Osteoblast (primary cell): ENCODE measurements around the gene OXCT2. TPM values are rescaled to one million over a fixed set of nuclear protein-coding genes. Genes with fewer than 3 reads are reported as not detected.
"Not testable (repeated sequence)": the region's sequence is repeated elsewhere in the genome, so short reads cannot be mapped to it uniquely, and the experiment has no call there.

Experiments
- DNase-seq: peaks from one replicate; pipeline ENCODE4 v3.0.0; 2011; ENCODE audit warnings: low spot score, mixed read lengths; ENCODE audit not compliant: insufficient read length; ENCODE audit errors: missing footprints
- H2AFZ ChIP-seq: 2 replicates; pipeline ENCODE4 v1.6.0; 2011; ENCODE audit warnings: mild to moderate bottlenecking, low read length
- H3K27ac ChIP-seq: 2 replicates; pipeline ENCODE4 v1.5.1; 2011; ENCODE audit warnings: mild to moderate bottlenecking, low read depth, low read length, moderate library complexity
- H3K27me3 ChIP-seq: 2 replicates; pipeline ENCODE4 v1.6.0; 2012; ENCODE audit warnings: mild to moderate bottlenecking, control low read depth, inconsistent platforms, low read length, moderate library complexity; ENCODE audit not compliant: insufficient read depth
- H3K36me3 ChIP-seq: 2 replicates; pipeline ENCODE4 v1.5.1; 2011; ENCODE audit warnings: mild to moderate bottlenecking, low read length, control low read depth, moderate library complexity; ENCODE audit not compliant: insufficient read depth
- H3K4me1 ChIP-seq: 2 replicates; pipeline ENCODE4 v1.5.1; 2011; ENCODE audit warnings: mild to moderate bottlenecking, low read length, control low read depth, moderate library complexity; ENCODE audit not compliant: insufficient read depth
- H3K4me2 ChIP-seq: 2 replicates; pipeline ENCODE4 v1.6.0; 2011; ENCODE audit warnings: mild to moderate bottlenecking, low read length; ENCODE audit not compliant: insufficient read depth
- H3K4me3 ChIP-seq: fragments of 200-600 bp; sonication (generic); 3 replicates; pipeline ENCODE4 v1.5.1; 2012; ENCODE audit warnings: mild to moderate bottlenecking, low read length, inconsistent platforms; ENCODE audit not compliant: insufficient read depth
- H3K79me2 ChIP-seq: 2 replicates; pipeline ENCODE4 v1.6.0; 2012; ENCODE audit warnings: mild to moderate bottlenecking, low read length, control low read depth, inconsistent platforms; ENCODE audit not compliant: insufficient read depth
- H3K9me3 ChIP-seq: 2 replicates; pipeline ENCODE4 v1.5.1; 2011; ENCODE audit warnings: low read depth, low read length, control low read depth
- H4K20me1 ChIP-seq: 2 replicates; pipeline ENCODE4 v1.6.0; 2012; ENCODE audit warnings: mild to moderate bottlenecking, low read length, control low read depth; ENCODE audit not compliant: insufficient read depth
- total RNA-seq: library from RNA; depleted of rRNA; stranded (reverse); fragments of >200 nt; gene quantifications from 2 replicates; pipeline ENCODE4 v1.2.3, GENCODE V29; 2012
- TF ChIP-seq, protein P1 (sequence below): IDR thresholded peaks from 2 replicates; pipeline ENCODE4 v1.5.1; 2011; ENCODE audit warnings: mild to moderate bottlenecking, low read depth, low read length, moderate library complexity; ENCODE audit errors: extremely low read depth

OXCT2 gene
- total RNA-seq, 1 donor = 1.1 TPM

DNA sequence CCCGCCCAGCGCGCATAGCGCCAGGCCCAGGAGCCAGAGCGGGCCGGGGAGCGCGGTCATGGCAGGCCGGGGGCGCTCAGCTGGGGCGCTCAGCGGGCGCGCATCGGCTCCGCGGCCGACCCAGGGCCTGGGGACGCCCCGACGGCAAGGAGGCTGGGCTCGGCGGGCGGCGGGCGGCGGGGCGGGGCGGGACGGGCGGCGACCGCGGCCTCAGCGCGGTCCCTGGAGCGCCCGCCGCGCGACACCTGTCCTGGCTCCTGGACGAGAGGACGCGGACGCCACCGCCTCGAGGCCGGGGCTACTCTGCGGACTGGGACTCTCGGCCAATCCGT lies 17.2 kb upstream of the OXCT2 start:
- Histone ChIP-seq H3K4me3 (no peak overlapping the region), H4K20me1 (no peaks in the 10 kb centered on the region), H3K36me3 (no peaks in the 10 kb centered on the region), H3K4me1 (peaks cover 6% of the 10 kb centered on the region), H3K27me3 (peaks cover 44% of the 10 kb centered on the region), H3K4me2 (peak overlapping the region; percentile 43), H3K27ac (no peak overlapping the region), H3K9me3 (no peaks in the 10 kb centered on the region), H3K79me2 (no peaks in the 10 kb centered on the region), H2AFZ (no peak overlapping the region)
- DNase-seq = peak; percentile 81
- TF ChIP-seq, protein P1, sequence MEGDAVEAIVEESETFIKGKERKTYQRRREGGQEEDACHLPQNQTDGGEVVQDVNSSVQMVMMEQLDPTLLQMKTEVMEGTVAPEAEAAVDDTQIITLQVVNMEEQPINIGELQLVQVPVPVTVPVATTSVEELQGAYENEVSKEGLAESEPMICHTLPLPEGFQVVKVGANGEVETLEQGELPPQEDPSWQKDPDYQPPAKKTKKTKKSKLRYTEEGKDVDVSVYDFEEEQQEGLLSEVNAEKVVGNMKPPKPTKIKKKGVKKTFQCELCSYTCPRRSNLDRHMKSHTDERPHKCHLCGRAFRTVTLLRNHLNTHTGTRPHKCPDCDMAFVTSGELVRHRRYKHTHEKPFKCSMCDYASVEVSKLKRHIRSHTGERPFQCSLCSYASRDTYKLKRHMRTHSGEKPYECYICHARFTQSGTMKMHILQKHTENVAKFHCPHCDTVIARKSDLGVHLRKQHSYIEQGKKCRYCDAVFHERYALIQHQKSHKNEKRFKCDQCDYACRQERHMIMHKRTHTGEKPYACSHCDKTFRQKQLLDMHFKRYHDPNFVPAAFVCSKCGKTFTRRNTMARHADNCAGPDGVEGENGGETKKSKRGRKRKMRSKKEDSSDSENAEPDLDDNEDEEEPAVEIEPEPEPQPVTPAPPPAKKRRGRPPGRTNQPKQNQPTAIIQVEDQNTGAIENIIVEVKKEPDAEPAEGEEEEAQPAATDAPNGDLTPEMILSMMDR = no peak

DNA sequence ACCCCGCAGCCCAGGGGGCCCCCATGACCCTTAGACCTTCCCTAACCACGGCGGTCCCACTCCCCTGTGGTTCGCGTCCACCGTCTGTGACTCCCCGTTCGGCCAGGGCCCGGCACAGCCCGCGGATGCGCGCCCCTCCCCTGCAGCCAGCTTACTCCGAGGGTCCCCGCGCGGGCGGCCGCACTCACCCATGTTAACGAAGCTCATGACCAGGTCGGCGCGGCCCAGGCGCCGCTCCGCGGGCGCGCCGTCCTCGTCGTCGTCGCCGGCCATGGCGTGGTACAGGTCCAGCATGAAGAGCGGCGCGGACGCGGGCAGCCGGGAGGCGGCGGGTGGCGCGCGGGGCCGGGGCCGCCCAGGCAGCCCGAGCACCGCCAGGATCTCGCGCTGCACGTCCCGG lies 16.8 kb upstream of the OXCT2 start:
- H3K27me3 ChIP-seq = peaks cover 44% of the 10 kb centered on the region
- not testable (repeated sequence) for H2AFZ ChIP-seq, H3K4me3 ChIP-seq, H3K79me2 ChIP-seq, DNase-seq, H3K9me3 ChIP-seq, H3K27ac ChIP-seq, H4K20me1 ChIP-seq, H3K4me1 ChIP-seq, H3K36me3 ChIP-seq, H3K4me2 ChIP-seq

DNA sequence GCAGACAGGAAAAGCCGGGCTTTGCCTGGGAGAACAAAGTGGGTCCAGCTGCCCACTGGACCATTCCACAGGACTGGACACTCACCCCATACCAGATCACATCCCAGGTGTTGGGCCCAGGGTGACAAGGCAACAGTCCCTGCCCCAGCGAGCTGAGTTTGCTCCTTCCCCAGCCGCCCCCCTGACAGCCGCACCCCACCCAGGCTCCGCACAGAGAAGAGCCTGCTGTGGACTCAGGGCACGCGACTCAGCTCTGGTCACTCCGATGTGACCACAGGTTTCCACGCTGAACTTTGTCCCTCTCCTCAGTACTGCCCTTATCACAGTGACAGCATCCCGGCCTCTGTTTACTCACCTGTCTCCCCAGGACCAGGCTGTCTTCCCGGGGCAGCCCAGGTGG lies 16.3 kb upstream of the OXCT2 start:
- TF ChIP-seq, protein P1 = no peak
- Histone ChIP-seq H3K79me2 (no peaks in the 10 kb centered on the region), H3K9me3 (no peaks in the 10 kb centered on the region), H3K4me3 (no peak overlapping the region), H3K36me3 (no peaks in the 10 kb centered on the region), H3K27me3 (peaks cover 41% of the 10 kb centered on the region), H3K4me1 (peaks cover 6% of the 10 kb centered on the region), H3K4me2 (no peak overlapping the region), H3K27ac (no peak overlapping the region), H4K20me1 (no peaks in the 10 kb centered on the region), H2AFZ (no peak overlapping the region)
- peak; percentile 76 for DNase-seq

DNA sequence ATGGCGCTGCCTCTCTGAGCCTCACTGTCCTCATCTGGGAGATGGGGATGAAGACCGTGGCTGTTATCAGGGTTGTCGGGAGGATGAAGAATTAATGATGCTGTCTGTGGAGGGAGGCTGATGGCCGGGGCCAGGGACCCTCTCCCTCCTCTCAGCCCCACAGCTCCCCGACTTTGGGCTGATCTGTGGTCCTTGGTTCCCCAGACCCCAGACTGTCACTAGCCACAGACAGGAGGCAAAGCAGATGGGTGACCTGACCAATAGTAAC lies 15.9 kb upstream of the OXCT2 start:
- DNase-seq, H3K4me1 ChIP-seq, H3K27ac ChIP-seq, H3K9me3 ChIP-seq, H3K79me2 ChIP-seq, H2AFZ ChIP-seq, H3K36me3 ChIP-seq, H4K20me1 ChIP-seq, H3K4me3 ChIP-seq, H3K4me2 ChIP-seq: not testable (repeated sequence)
- H3K27me3 ChIP-seq = peaks cover 40% of the 10 kb centered on the region

DNA sequence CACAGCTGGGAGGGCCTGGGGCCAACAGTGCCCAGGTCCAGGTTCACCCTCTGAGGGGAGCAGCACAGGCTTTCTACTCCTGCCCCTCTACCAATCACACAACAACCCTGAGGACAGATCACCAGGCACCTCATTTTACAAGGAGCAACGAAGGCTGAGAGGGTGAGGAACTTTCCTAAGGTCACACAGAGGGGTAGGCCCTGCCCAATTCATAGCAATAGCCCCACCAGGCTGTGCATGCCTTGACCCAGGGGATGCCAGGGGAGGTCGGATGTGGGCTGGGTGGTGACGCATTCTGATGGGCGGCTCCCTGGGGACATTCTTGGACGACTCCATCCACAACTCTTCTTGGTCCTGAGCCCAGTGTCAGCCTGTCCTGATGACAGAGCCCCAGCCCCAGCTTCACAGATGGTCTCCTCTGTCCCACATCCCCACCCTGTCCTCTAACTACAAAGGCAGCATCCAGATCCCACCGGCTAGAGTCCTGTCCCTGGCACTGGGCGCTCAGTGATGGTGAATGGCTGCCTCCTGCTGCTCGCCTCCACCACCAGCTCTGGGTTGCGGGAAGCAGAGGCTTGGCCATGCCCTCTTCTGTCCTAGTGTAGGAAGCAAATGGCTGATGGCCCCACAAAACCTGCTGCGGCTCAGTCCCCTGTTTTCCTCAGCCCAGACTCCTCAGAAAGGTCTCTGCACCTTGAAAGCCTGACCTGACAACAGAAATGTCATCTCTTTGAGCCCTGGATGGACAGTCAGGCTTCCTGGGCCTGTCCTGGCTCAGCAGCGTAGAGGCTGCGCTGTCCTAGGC lies 15.4 kb upstream of the OXCT2 start:
- H2AFZ ChIP-seq, H3K4me1 ChIP-seq, H3K4me3 ChIP-seq, H3K36me3 ChIP-seq, H3K9me3 ChIP-seq, H3K4me2 ChIP-seq, H4K20me1 ChIP-seq, H3K79me2 ChIP-seq, H3K27ac ChIP-seq: not testable (repeated sequence)
- H3K27me3 ChIP-seq = peaks cover 36% of the 10 kb centered on the region
- peak; percentile 82 for DNase-seq

DNA sequence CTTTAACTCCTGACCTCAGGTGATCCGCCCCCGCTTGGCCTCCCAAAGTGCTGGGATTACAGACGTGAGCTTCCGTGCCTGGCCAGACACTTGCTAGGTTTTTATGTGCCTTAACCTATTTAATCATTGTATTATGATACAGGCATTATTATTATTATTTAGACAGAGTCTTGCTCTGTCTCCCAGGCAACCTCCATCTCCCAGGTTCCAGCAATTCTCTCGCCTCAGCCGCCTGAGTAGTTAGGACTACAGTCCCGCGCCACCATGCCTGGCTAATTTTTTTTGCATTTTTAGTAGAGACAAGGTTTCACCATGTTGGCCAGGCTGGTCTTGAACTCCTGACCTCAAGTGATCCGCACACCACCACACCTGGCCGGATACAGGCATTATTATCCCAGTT lies 11.5 kb upstream of the OXCT2 start:
- DNase-seq, H3K9me3 ChIP-seq, H4K20me1 ChIP-seq: not testable (repeated sequence)

More for the DNA sequence above, 11.5 kb upstream of the OXCT2 start:
- H3K27me3 ChIP-seq = peaks cover 17% of the 10 kb centered on the region
- not testable (repeated sequence) for H2AFZ ChIP-seq, H3K36me3 ChIP-seq, H3K4me2 ChIP-seq, H3K4me1 ChIP-seq, H3K27ac ChIP-seq, H3K79me2 ChIP-seq, H3K4me3 ChIP-seq
